ENCODE measurements around the gene ACOX1. TPM values are rescaled to one million over a fixed set of nuclear protein-coding genes. Genes with fewer than 3 reads are reported as not detected.

ACOX1 gene
- total and polyA plus RNA-seq, 2 of the 13 experiments (the other 11 are each of a cell fraction or from before 2014, with no cell fraction given) = 86.4 to 120 TPM

DNA sequence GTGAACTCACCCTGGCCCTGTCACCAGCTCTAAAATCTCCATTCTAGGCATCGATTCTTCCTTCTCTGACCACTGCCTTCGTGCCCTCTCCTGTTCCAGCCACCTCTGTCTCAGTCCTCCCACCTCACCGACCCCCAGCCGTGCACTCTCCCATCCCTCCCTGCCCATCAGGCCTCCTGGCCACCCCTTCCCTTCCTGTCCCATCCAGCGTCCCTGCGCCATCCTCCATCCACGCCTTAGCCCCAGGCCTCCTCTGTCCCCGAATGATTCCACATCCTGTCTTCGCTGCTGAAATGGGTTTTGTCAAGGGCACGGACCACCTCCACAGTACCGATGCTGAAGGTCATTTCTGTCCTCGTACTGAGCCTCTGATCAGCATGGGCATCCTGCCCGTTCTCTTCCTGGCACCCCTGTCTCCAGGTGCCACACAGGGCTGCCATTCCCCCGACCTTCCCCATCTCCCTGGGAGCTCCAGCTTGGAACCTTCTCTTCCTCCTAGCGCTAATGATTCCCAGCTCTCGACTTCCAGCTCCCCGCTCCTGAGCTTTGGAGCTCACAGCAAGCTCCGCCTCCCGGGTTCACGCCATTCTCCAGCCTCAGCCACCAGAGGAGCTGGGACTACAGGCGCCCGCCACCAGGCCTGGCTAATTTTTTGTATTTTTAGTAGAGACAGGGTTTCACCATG is 84.8 kb downstream of the ACOX1 start (continued):
- TF ChIP-seq PAX8 (CRISPR knock-in tag; IDR thresholded peaks at IDR 0.05; ENCODE audit: borderline replicate concordance) = 0 out of 2 replicates have a peak, but pooled peaks have one; percentile 32
- TF ChIP-seq THYN1 (CRISPR knock-in tag; IDR thresholded peaks at IDR 0.05; ENCODE audit: borderline replicate concordance, low read depth) = no peak
- TF ChIP-seq SMYD3 (CRISPR knock-in tag; IDR thresholded peaks at IDR 0.05) = no peak
- no peak for TF ChIP-seq ZNF557 (CRISPR knock-in tag; IDR thresholded peaks at IDR 0.05)
- TF ChIP-seq, protein P1, sequence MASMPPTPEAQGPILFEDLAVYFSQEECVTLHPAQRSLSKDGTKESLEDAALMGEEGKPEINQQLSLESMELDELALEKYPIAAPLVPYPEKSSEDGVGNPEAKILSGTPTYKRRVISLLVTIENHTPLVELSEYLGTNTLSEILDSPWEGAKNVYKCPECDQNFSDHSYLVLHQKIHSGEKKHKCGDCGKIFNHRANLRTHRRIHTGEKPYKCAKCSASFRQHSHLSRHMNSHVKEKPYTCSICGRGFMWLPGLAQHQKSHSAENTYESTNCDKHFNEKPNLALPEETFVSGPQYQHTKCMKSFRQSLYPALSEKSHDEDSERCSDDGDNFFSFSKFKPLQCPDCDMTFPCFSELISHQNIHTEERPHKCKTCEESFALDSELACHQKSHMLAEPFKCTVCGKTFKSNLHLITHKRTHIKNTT (CRISPR knock-in tag; IDR thresholded peaks at IDR 0.05) = no peak
- TF ChIP-seq KDM5B (CRISPR knock-in tag; IDR thresholded peaks at IDR 0.05; ENCODE audit: borderline replicate concordance) = no peak; the same call in 1 of the 2 replicates
- TF ChIP-seq PHF21A (CRISPR knock-in tag; IDR thresholded peaks at IDR 0.05) = peak; percentile 40; the same call in 1 of the 2 replicates
- TF ChIP-seq ZNF879 (CRISPR knock-in tag; IDR thresholded peaks at IDR 0.05) = no peak
- TF ChIP-seq, protein P2, sequence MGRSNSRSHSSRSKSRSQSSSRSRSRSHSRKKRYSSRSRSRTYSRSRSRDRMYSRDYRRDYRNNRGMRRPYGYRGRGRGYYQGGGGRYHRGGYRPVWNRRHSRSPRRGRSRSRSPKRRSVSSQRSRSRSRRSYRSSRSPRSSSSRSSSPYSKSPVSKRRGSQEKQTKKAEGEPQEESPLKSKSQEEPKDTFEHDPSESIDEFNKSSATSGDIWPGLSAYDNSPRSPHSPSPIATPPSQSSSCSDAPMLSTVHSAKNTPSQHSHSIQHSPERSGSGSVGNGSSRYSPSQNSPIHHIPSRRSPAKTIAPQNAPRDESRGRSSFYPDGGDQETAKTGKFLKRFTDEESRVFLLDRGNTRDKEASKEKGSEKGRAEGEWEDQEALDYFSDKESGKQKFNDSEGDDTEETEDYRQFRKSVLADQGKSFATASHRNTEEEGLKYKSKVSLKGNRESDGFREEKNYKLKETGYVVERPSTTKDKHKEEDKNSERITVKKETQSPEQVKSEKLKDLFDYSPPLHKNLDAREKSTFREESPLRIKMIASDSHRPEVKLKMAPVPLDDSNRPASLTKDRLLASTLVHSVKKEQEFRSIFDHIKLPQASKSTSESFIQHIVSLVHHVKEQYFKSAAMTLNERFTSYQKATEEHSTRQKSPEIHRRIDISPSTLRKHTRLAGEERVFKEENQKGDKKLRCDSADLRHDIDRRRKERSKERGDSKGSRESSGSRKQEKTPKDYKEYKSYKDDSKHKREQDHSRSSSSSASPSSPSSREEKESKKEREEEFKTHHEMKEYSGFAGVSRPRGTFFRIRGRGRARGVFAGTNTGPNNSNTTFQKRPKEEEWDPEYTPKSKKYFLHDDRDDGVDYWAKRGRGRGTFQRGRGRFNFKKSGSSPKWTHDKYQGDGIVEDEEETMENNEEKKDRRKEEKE (IDR thresholded peaks at IDR 0.05) = no peak
- TF ChIP-seq GTF3A (CRISPR knock-in tag; conservative IDR thresholded peaks at IDR 0.05) = no peak
- no peak for TF ChIP-seq ZNF549 (CRISPR knock-in tag; IDR thresholded peaks at IDR 0.05)
- TF ChIP-seq REPIN1 (CRISPR knock-in tag; IDR thresholded peaks at IDR 0.05; ENCODE audit: borderline replicate concordance, low read depth) = no peak
- TF ChIP-seq, protein P3, sequence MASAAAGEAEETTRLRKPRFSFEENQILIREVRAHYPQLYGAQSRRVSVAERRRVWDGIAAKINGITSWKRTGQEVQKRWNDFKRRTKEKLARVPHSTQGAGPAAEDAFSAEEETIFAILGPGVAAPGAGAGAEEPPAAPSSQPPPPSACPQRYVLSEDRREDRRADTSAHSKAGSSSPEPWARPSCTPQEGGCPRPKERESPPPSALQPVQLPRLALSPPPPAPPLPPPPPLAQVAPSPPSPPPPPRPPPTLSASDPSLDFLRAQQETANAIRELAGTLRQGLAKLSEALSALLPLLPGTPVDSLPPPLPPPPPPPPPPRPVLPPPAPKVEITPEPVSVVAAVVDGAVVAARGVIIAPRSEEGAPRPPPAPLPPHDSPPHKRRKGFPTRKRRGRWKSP (CRISPR knock-in tag; IDR thresholded peaks at IDR 0.05) = no peak; the same call in 1 of the 2 replicates
- no peak for TF ChIP-seq ARHGAP35 (CRISPR knock-in tag; IDR thresholded peaks at IDR 0.05; ENCODE audit: borderline replicate concordance)
- TF ChIP-seq, protein P4, sequence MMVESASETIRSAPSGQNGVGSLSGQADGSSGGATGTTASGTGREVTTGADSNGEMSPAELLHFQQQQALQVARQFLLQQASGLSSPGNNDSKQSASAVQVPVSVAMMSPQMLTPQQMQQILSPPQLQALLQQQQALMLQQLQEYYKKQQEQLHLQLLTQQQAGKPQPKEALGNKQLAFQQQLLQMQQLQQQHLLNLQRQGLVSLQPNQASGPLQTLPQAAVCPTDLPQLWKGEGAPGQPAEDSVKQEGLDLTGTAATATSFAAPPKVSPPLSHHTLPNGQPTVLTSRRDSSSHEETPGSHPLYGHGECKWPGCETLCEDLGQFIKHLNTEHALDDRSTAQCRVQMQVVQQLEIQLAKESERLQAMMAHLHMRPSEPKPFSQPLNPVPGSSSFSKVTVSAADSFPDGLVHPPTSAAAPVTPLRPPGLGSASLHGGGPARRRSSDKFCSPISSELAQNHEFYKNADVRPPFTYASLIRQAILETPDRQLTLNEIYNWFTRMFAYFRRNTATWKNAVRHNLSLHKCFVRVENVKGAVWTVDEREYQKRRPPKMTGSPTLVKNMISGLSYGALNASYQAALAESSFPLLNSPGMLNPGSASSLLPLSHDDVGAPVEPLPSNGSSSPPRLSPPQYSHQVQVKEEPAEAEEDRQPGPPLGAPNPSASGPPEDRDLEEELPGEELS (CRISPR knock-in tag; IDR thresholded peaks at IDR 0.05) = 0 out of 2 replicates have a peak, but pooled peaks have one; percentile 24
- no peak for TF ChIP-seq ZNF552 (CRISPR knock-in tag; IDR thresholded peaks at IDR 0.05; ENCODE audit: borderline replicate concordance)
- no peak for TF ChIP-seq SALL2 (CRISPR knock-in tag; IDR thresholded peaks at IDR 0.05)
- TF ChIP-seq HOXD1 (CRISPR knock-in tag; IDR thresholded peaks at IDR 0.05) = no peak
- TF ChIP-seq ZNF724P (CRISPR knock-in tag; IDR thresholded peaks at IDR 0.05; ENCODE audit: borderline replicate concordance) = no peak
- TF ChIP-seq AHR (CRISPR knock-in tag; IDR thresholded peaks at IDR 0.05) = peak; percentile 44; the same call in 1 of the 2 replicates
- TF ChIP-seq FIP1L1 (IDR thresholded peaks at IDR 0.05; ENCODE audit: borderline replicate concordance, insufficient read depth, low read depth, low read length) = no peak
- TF ChIP-seq ZNF546 (CRISPR knock-in tag; conservative IDR thresholded peaks at IDR 0.05) = 0 out of 2 replicates have a peak, but pooled peaks have one; percentile 22
- no peak for TF ChIP-seq SRF (IDR thresholded peaks at IDR 0.05; ENCODE audit: low read depth, low read length)
